ENCODE results near the gene ABR. TPM values are rescaled to one million over a fixed set of nuclear protein-coding genes. Genes with fewer than 3 reads are reported as not detected.

Gene ABR
- total RNA-seq, 4 donors from 2014 or later, result 286 to 1,099 (median 522) TPM

- H3K4me3 ChIP-seq, result no peak overlapping the region
- H3K27ac ChIP-seq, result no peak overlapping the region
- H3K9me3 ChIP-seq, result no peaks in the 10 kb centered on the region
- in situ Hi-C loops (cut with MboI; ENCODE audit: low pct_ligation_motif_present in 1 of 4, low pct_unique_long_range_greater_than_20kb in 1 of 4, low sequenced_read_pairs in 3 of 4), result no loop called here
- H3K36me3 ChIP-seq, result no peaks in the 10 kb centered on the region
- 84 to 91% methylated on average over 9 to 12 of the region's 12 CpGs for WGBS, 2 donors (ENCODE audit: low coverage in 1 of 2)
- peaks cover 0 to 29% (median 17%) of the 10 kb centered on the region in 4 donors for H3K4me1 ChIP-seq
- no peak for DNase-seq
- TF ChIP-seq POLR2AphosphoS5 (IDR thresholded peaks at IDR 0.05), result no peak
- no peak for TF ChIP-seq EP300 (IDR thresholded peaks at IDR 0.05; ENCODE audit: low read depth)
- TF ChIP-seq POLR2A (IDR thresholded peaks at IDR 0.05), result no peak
- TF ChIP-seq, protein P1, sequence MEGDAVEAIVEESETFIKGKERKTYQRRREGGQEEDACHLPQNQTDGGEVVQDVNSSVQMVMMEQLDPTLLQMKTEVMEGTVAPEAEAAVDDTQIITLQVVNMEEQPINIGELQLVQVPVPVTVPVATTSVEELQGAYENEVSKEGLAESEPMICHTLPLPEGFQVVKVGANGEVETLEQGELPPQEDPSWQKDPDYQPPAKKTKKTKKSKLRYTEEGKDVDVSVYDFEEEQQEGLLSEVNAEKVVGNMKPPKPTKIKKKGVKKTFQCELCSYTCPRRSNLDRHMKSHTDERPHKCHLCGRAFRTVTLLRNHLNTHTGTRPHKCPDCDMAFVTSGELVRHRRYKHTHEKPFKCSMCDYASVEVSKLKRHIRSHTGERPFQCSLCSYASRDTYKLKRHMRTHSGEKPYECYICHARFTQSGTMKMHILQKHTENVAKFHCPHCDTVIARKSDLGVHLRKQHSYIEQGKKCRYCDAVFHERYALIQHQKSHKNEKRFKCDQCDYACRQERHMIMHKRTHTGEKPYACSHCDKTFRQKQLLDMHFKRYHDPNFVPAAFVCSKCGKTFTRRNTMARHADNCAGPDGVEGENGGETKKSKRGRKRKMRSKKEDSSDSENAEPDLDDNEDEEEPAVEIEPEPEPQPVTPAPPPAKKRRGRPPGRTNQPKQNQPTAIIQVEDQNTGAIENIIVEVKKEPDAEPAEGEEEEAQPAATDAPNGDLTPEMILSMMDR (IDR thresholded peaks at IDR 0.05), result no peak
- no peaks in the 10 kb centered on the region for H3K27me3 ChIP-seq
- intact Hi-C loops (cut with DNase I; ENCODE audit: low total_unique reads), result no loop called here
Observed at GRCh38 chr17:1217089-1217385, 37.3 kb upstream of the ABR start.

- 80 to 85% methylated on average over 5 to 19 of the region's 19 CpGs for WGBS, 2 donors (ENCODE audit: low coverage in 1 of 2)
Observed at GRCh38 chr17:1216217-1217088, 36.7 kb upstream of the ABR start.

DNA sequence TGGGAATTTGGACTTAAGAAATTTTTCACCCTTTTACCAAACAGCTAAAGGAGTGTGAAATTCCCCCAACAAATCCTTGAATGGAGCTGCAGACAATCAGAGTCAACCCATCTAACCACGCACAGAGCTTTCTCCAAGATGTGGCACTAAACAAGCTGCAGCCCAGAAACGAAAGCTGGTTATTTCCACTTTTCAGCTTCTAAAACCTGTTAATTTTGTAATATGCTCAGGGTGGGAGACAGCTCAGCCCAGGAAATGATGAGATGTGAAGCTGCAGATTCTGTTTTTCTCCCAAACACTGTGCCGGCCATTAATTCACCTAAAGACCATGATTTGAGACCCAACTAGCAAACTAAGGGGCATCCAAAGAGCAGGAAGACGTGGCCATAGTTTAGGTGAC, 33.2 kb upstream of the ABR start:
- H3K9me3 ChIP-seq, result no peaks in the 10 kb centered on the region
- intact Hi-C loops (cut with DNase I; ENCODE audit: low total_unique reads), result no loop called here
- H3K27me3 ChIP-seq, result no peaks in the 10 kb centered on the region
- no peaks in the 10 kb centered on the region for H3K36me3 ChIP-seq
- 60 to 65% methylated on average over 4 of the region's 4 CpGs for WGBS, 2 donors (ENCODE audit: low coverage in 1 of 2)
- no peak overlapping the region for H3K4me3 ChIP-seq
- TF ChIP-seq, protein P1 (IDR thresholded peaks at IDR 0.05), result no peak
- no peak for TF ChIP-seq POLR2A (IDR thresholded peaks at IDR 0.05)
- TF ChIP-seq POLR2AphosphoS5 (IDR thresholded peaks at IDR 0.05), result no peak
- TF ChIP-seq EP300 (IDR thresholded peaks at IDR 0.05; ENCODE audit: low read depth), result no peak
- no peak for DNase-seq
- peak overlapping the region; percentile 60 to 77 (median 70) for H3K27ac ChIP-seq
- H3K4me1 ChIP-seq, result peaks cover 2 to 57% (median 27%) of the 10 kb centered on the region in 4 donors
- in situ Hi-C loops (cut with MboI; ENCODE audit: low pct_ligation_motif_present in 1 of 4, low pct_unique_long_range_greater_than_20kb in 1 of 4, low sequenced_read_pairs in 3 of 4), result no loop called here

More at GRCh38 chr17:1216217-1217088, 36.7 kb upstream of the ABR start:
- Histone ChIP-seq H3K27me3 (no peaks in the 10 kb centered on the region), H3K9me3 (no peaks in the 10 kb centered on the region), H3K36me3 (no peaks in the 10 kb centered on the region), H3K4me3 (no peak overlapping the region), H3K4me1 (peaks cover 0 to 34% (median 19%) of the 10 kb centered on the region in 4 donors), H3K27ac (no peak overlapping the region)
- intact Hi-C loops (cut with DNase I; ENCODE audit: low total_unique reads) (no loop called here), in situ Hi-C loops (cut with MboI; ENCODE audit: low pct_ligation_motif_present in 1 of 4, low pct_unique_long_range_greater_than_20kb in 1 of 4, low sequenced_read_pairs in 3 of 4) (no loop called here)
- no peak for DNase-seq
- TF ChIP-seq POLR2A (IDR thresholded peaks at IDR 0.05), result no peak
- TF ChIP-seq EP300 (IDR thresholded peaks at IDR 0.05; ENCODE audit: low read depth), result no peak
- TF ChIP-seq, protein P1 (IDR thresholded peaks at IDR 0.05), result no peak
- TF ChIP-seq POLR2AphosphoS5 (IDR thresholded peaks at IDR 0.05), result no peak

DNA sequence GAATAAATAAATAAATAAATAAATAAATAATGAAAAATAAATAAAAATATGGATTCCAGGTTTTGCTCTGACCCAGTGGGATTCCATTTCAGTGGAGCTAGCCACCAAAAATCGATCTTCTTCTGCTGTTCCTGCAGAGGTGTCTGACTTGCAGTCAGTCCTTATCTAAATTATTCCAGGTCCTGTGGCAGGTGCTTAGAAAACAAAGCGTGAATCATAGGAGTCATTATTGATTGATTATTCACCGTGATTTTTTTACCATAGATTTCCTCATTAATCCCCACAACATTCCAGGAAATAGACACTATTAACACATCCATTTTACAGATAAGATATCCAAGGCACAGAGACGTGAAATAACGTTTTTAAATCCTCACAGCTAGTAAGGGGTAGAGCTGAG, 31.5 kb upstream of the ABR start:
- no peaks in the 10 kb centered on the region for H3K36me3 ChIP-seq
- TF ChIP-seq EP300 (IDR thresholded peaks at IDR 0.05; ENCODE audit: low read depth), result no peak
- TF ChIP-seq POLR2AphosphoS5 (IDR thresholded peaks at IDR 0.05), result no peak
- no peak for TF ChIP-seq POLR2A (IDR thresholded peaks at IDR 0.05)
- TF ChIP-seq, protein P1 (IDR thresholded peaks at IDR 0.05), result no peak
- H3K27me3 ChIP-seq, result no peaks in the 10 kb centered on the region
- no peak for DNase-seq
- H3K9me3 ChIP-seq, result no peaks in the 10 kb centered on the region
- intact Hi-C loops (cut with DNase I; ENCODE audit: low total_unique reads), result no loop called here
- H3K4me1 ChIP-seq, result peaks cover 2 to 58% (median 27%) of the 10 kb centered on the region in 4 donors
- H3K4me3 ChIP-seq, result no peak overlapping the region
- in situ Hi-C loops (cut with MboI; ENCODE audit: low pct_ligation_motif_present in 1 of 4, low pct_unique_long_range_greater_than_20kb in 1 of 4, low sequenced_read_pairs in 3 of 4), result no loop called here
- WGBS, 2 donors (ENCODE audit: low coverage in 1 of 2), result 35 to 57% methylated on average over 5 of the region's 5 CpGs
- H3K27ac ChIP-seq, result peak overlapping the region in 3 of 4 donors; percentile 72 to 77 (median 73)

Data from transverse colon (tissue), 4 donors.